GM12872 (cell line): ENCODE data around the gene IQGAP1.

Source experiments
- TF ChIP-seq, protein P1 (sequence below): IDR thresholded peaks from 3 replicates; pipeline ENCODE4 v1.5.1; 2011; ENCODE audit warnings: low read depth, mild to moderate bottlenecking, low read length, moderate library complexity; ENCODE audit not compliant: insufficient read depth

The IQGAP1 gene

DNA sequence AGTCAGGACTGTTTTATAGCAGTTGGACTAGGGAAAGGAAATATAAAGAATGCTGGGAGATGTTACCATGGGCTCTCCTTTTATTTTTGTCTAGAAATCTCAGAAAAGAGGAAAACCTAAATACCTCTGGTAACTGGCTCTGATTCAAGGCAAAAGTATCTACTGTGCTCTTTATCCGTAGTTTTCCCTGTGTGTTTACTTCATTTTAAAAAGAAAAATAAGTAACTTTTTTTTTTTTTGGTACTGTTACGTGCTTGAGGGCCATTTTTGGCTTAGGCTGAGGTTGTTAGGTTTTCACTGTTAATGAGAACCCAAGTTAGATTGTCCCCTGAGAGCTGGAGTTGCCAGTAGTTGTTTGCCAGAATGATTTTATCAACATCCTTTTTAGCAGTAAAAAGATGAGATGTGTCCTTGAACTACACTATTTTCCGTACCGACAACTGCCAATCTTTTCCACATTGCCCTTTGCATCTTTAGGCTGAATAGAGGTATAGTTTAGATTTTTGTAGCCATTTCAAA is 35.8 kb downstream of the IQGAP1 start:
- TF ChIP-seq, protein P1, sequence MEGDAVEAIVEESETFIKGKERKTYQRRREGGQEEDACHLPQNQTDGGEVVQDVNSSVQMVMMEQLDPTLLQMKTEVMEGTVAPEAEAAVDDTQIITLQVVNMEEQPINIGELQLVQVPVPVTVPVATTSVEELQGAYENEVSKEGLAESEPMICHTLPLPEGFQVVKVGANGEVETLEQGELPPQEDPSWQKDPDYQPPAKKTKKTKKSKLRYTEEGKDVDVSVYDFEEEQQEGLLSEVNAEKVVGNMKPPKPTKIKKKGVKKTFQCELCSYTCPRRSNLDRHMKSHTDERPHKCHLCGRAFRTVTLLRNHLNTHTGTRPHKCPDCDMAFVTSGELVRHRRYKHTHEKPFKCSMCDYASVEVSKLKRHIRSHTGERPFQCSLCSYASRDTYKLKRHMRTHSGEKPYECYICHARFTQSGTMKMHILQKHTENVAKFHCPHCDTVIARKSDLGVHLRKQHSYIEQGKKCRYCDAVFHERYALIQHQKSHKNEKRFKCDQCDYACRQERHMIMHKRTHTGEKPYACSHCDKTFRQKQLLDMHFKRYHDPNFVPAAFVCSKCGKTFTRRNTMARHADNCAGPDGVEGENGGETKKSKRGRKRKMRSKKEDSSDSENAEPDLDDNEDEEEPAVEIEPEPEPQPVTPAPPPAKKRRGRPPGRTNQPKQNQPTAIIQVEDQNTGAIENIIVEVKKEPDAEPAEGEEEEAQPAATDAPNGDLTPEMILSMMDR = no peak

DNA sequence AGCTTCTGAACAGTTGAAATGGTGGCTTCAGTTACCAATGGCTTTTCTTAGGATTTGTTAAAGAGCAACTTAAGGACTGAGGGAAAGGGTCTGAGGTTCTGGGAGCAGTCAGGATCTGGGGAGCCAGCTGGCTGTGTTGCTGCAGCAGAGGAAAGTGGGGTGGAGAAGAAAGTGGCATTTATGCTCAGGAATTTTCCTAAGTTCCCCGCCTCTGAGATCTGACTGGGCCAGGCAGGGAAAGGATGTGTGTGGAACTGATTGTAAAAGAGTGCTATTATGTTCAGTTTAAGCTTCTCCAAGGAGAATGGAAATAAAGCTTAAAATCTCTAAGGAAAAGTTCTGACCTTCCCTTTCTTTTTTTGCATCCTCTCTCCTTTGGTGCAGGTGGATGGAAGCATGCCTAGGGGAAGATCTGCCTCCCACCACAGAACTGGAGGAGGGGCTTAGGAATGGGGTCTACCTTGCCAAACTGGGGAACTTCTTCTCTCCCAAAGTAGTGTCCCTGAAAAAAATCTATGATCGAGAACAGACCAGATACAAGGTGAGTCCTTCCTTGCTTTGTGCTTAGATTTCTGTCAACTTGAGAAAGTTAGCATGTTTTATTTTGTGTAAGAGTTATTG is 37.8 kb downstream of the IQGAP1 start:
- TF ChIP-seq, protein P1 = no peak

- TF ChIP-seq, protein P1 = no peak
Observed at GRCh38 chr15:90427185-90427584, 39.1 kb downstream of the IQGAP1 start.

- TF ChIP-seq, protein P1 = no peak
Observed at GRCh38 chr15:90432253-90432652, 44.2 kb downstream of the IQGAP1 start.

GRCh38 chr15:90435652-90436337 is 47.8 kb downstream of the IQGAP1 start:
- TF ChIP-seq, protein P1 = no peak

DNA sequence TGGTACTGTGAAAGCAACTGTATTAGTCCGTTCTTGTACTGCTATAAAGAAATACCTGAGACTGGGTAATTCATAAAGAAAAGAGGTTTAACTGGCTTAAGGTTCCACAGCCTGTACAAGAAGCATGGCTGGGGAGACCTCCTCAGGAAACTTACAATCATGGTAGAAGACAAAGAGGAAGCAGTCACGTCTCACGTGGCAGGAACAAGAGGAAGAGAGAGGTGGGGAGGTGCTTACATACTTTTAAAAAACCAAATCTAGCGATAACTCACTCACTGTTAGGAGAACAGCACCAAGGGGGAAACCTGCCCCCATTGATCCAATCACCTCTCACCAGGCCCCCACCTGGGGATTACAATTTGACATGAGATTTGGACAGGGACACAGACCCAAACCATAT is 48.9 kb downstream of the IQGAP1 start:
- TF ChIP-seq, protein P1 = no peak

GRCh38 chr15:90437516-90437915 is 49.5 kb downstream of the IQGAP1 start:
- TF ChIP-seq, protein P1 = no peak
